UCSD-AML1 (cell line): ENCODE results near the gene SDK1.
"Not testable (repeated sequence)": the region's sequence is repeated elsewhere in the genome, so short reads cannot be mapped to it uniquely, and the experiment has no call there.

ENCODE experiments used
- DNase-seq: peaks from one replicate; lab custom pipeline; 2025; ENCODE audit not compliant: unreplicated experiment; lab: John Stamatoyannopoulos, UW

The SDK1 gene

GRCh38 chr7:3648276-3648675 lies 347.2 kb downstream of the SDK1 start:
- no peak for DNase-seq

GRCh38 chr7:3649250-3649649 lies 348.2 kb downstream of the SDK1 start:
- no peak for DNase-seq

- no peak for DNase-seq
These were observed 348.8 kb downstream of the SDK1 start for GRCh38 chr7:3649678-3650440.

- DNase-seq = no peak
These were observed 349.8 kb downstream of the SDK1 start for GRCh38 chr7:3650844-3651243.

GRCh38 chr7:3655635-3656034 lies 354.6 kb downstream of the SDK1 start:
- DNase-seq = no peak

GRCh38 chr7:3657206-3657605 lies 356.2 kb downstream of the SDK1 start:
- no peak for DNase-seq

- no peak for DNase-seq
These were observed 367.7 kb downstream of the SDK1 start for GRCh38 chr7:3668743-3669142.

GRCh38 chr7:3670898-3671297 lies 369.8 kb downstream of the SDK1 start:
- no peak for DNase-seq

GRCh38 chr7:3673524-3673923 lies 372.5 kb downstream of the SDK1 start:
- DNase-seq = no peak

- DNase-seq = no peak
These were observed 377.3 kb downstream of the SDK1 start for GRCh38 chr7:3678314-3678810.

GRCh38 chr7:3682028-3682710 lies 381.1 kb downstream of the SDK1 start:
- DNase-seq = no peak

- DNase-seq = no peak
These were observed 382.8 kb downstream of the SDK1 start for GRCh38 chr7:3683546-3684539.

- no peak for DNase-seq
These were observed 387.0 kb downstream of the SDK1 start for GRCh38 chr7:3688071-3688470.

- no peak for DNase-seq
These were observed 387.8 kb downstream of the SDK1 start for GRCh38 chr7:3688842-3689241.

- DNase-seq = no peak
These were observed 390.6 kb downstream of the SDK1 start for GRCh38 chr7:3691478-3692158.

GRCh38 chr7:3695602-3696001 lies 394.6 kb downstream of the SDK1 start:
- no peak for DNase-seq

- DNase-seq = no peak
These were observed 395.1 kb downstream of the SDK1 start for GRCh38 chr7:3696113-3696512.

- DNase-seq = no peak
These were observed 396.4 kb downstream of the SDK1 start for GRCh38 chr7:3697472-3697871.

GRCh38 chr7:3705258-3705657 lies 404.2 kb downstream of the SDK1 start:
- DNase-seq = no peak

- not testable (repeated sequence) for DNase-seq
These were observed 405.0 kb downstream of the SDK1 start for GRCh38 chr7:3706091-3706490.

GRCh38 chr7:3710122-3710521 lies 409.1 kb downstream of the SDK1 start:
- no peak for DNase-seq
